ENCODE data around the gene MICAL2. TPM values are rescaled to one million over a fixed set of nuclear protein-coding genes. Genes with fewer than 3 reads are reported as not detected.

Gene MICAL2
- total and polyA plus RNA-seq, 2 of the 8 experiments (the other 6 are each of a cell fraction or from before 2014, with no cell fraction given) = 1.3 to 4.1 TPM

- Histone ChIP-seq H2BK15ac (ENCODE audit: low read length) (no peak overlapping the region), H3K4me3 (ENCODE audit: extremely low read depth in 1 of 4, insufficient read depth in 2 of 4, low read depth in 3 of 4, low read length in 4 of 4) (no peak overlapping the region), H4K20me1 (replicated peaks in 1 of 2; ENCODE audit: control insufficient read depth in 1 of 2, insufficient read depth in 2 of 2, low read length in 2 of 2) (no peaks in the 10 kb centered on the region), H2BK12ac (ENCODE audit: low read depth, low read length) (no peak overlapping the region), H3K56ac (replicated peaks; ENCODE audit: insufficient read length, low read depth, low read length) (no peak overlapping the region), H4K8ac (ENCODE audit: extremely low read depth, insufficient read depth, low read length) (no peak overlapping the region), H2BK5ac (ENCODE audit: low read depth, low read length) (no peak overlapping the region), H3K23me2 (ENCODE audit: low read depth, low read length) (no peaks in the 10 kb centered on the region), H3K9me3 (ENCODE audit: insufficient read depth in 2 of 2, low read depth in 1 of 2, low read length in 1 of 2) (no peaks in the 10 kb centered on the region), H3K79me1 (ENCODE audit: low read depth, low read length) (no peaks in the 10 kb centered on the region), H3K9ac (replicated peaks in 1 of 4; ENCODE audit: extremely low read depth in 1 of 4, low read depth in 3 of 4, low read length in 3 of 4) (no peak overlapping the region), H3K4me1 (replicated peaks in 1 of 4; ENCODE audit: control insufficient read depth in 3 of 4, insufficient read depth in 4 of 4, low read length in 3 of 4) (peaks cover 0 to 3% (median 1%) of the 10 kb centered on the region in 4 experiments; a peak in 2 of 7 replicates), H3K23ac (ENCODE audit: insufficient read length) (no peak overlapping the region), H3K79me2 (ENCODE audit: control insufficient read depth in 1 of 2, insufficient read depth in 2 of 2, low read length in 2 of 2) (no peaks in the 10 kb centered on the region), H3K18ac (ENCODE audit: extremely low read depth, low read length) (no peak overlapping the region), H2BK20ac (ENCODE audit: low read length) (no peak overlapping the region), H2AFZ (ENCODE audit: low read length) (no peak overlapping the region), H2AK5ac (ENCODE audit: low read depth, low read length) (no peak overlapping the region), H3K4ac (replicated peaks; ENCODE audit: insufficient read length, low read depth, low read length) (no peak overlapping the region), H3K27me3 (replicated peaks in 1 of 4; ENCODE audit: control insufficient read depth in 3 of 4, extremely low read depth in 1 of 4, insufficient read depth in 3 of 4, low read length in 3 of 4) (no peaks in the 10 kb centered on the region), H4K5ac (ENCODE audit: insufficient read length, low read depth, low read length) (no peak overlapping the region), H3K14ac (ENCODE audit: insufficient read length) (no peak overlapping the region), H3K36me3 (ENCODE audit: control insufficient read depth in 2 of 4, insufficient read depth in 4 of 4, low read length in 3 of 4) (no peaks in the 10 kb centered on the region), H4K91ac (replicated peaks; ENCODE audit: insufficient read length, low read length) (no peak overlapping the region), H3K4me2 (ENCODE audit: insufficient read depth in 1 of 2, low read depth in 2 of 2, low read length in 2 of 2) (no peak overlapping the region), H3K27ac (ENCODE audit: low read depth, low read length) (no peak overlapping the region), H2BK120ac (replicated peaks; ENCODE audit: low read depth, low read length) (no peak overlapping the region)
- DNase-seq (ENCODE audit: low read depth in 1 of 2, low spot score in 2 of 2) (no peak), FAIRE-seq (no peak)
- CTCF ChIA-PET (ENCODE audit: partially characterized antibody) = interaction anchor here (1.1 to 1.8 kb wide), 4 partner anchors 9 to 86 kb away, joined by 3 to 10 read pairs (median 4); no protein-coding TSS in a partner anchor
- 87% methylated on average over 5 of the region's 5 CpGs; no CpG with 5 or more reads in 1 of the 2 experiments for WGBS, 2 experiments (ENCODE audit: extremely low coverage in 1 of 2, insufficient coverage in 1 of 2, insufficient read length in 1 of 2, insufficient replicate concordance in 2 of 2, low coverage in 1 of 2, low lambda C conversion rate in 2 of 2, missing lambda C conversion rate in 1 of 2)
- POLR2A ChIA-PET (ENCODE audit: partially characterized antibody) = interaction anchor here (1.7 kb wide), 1 partner anchor 25 kb away, joined by 3 read pairs; no protein-coding TSS in a partner anchor
- no peak for TF ChIP-seq POLR2A (IDR thresholded peaks at IDR 0.05; ENCODE audit: control extremely low read depth in 1 of 2, low read depth in 2 of 2, low read length in 2 of 2)
- no peak for TF ChIP-seq KDM5A (IDR thresholded peaks at IDR 0.05; ENCODE audit: low read length)
Observed at GRCh38 chr11:12133547-12134235, 23.3 kb downstream of the MICAL2 start.

Measured in H1 (cell line).